KMS-11 (cell line): ENCODE data around the gene ATCAY.
"Not testable (repeated sequence)": the region's sequence is repeated elsewhere in the genome, so short reads cannot be mapped to it uniquely, and the experiment has no call there.

Source experiments
- H2AFZ ChIP-seq: fragments of 200-600 bp; sonication (generic); 2 replicates; pipeline ENCODE4 v1.6.1; 2016; ENCODE audit warnings: antibody characterized with exemption, mixed run types, low read depth
- H3K27ac ChIP-seq: fragments of 200-600 bp; sonication (generic); 2 replicates; pipeline ENCODE4 v1.6.1; 2016; ENCODE audit warnings: mild to moderate bottlenecking, mixed run types
- H3K27me3 ChIP-seq: fragments of 200-600 bp; sonication (generic); 2 replicates; pipeline ENCODE4 v1.6.1; 2017; ENCODE audit warnings: mild to moderate bottlenecking, low read depth, mixed run types, moderate library complexity; ENCODE audit not compliant: insufficient read depth
- H3K36me3 ChIP-seq: fragments of 200-600 bp; sonication (generic); 2 replicates; pipeline ENCODE4 v1.6.1; 2017; ENCODE audit warnings: mild to moderate bottlenecking, mixed run types; ENCODE audit not compliant: insufficient read depth
- H3K4me1 ChIP-seq: fragments of 200-600 bp; sonication (generic); 2 replicates; pipeline ENCODE4 v1.6.1; 2016; ENCODE audit warnings: mild to moderate bottlenecking, low read depth, mixed run types; ENCODE audit not compliant: poor library complexity, severe bottlenecking
- H3K4me2 ChIP-seq: fragments of 200-600 bp; sonication (generic); 2 replicates; pipeline ENCODE4 v1.7.0; 2016; ENCODE audit warnings: mild to moderate bottlenecking, mixed run types
- H3K4me3 ChIP-seq: fragments of 200-600 bp; sonication (generic); IDR thresholded peaks from 2 replicates; pipeline ENCODE4 v1.6.1; 2017; ENCODE audit warnings: low read depth, low read length, mixed read lengths; ENCODE audit not compliant: insufficient read depth
- H3K79me2 ChIP-seq: fragments of 200-600 bp; sonication (generic); 2 replicates; pipeline ENCODE4 v1.6.1; 2016; ENCODE audit warnings: low read depth, mixed run types; ENCODE audit not compliant: insufficient read depth
- H3K9ac ChIP-seq: fragments of 200-600 bp; sonication (generic); 2 replicates; pipeline ENCODE4 v1.6.1; 2016; ENCODE audit warnings: mild to moderate bottlenecking, mixed run types
- H4K20me1 ChIP-seq: fragments of 200-600 bp; sonication (generic); 2 replicates; pipeline ENCODE4 v1.6.1; 2016; ENCODE audit warnings: mild to moderate bottlenecking, mixed run types; ENCODE audit not compliant: insufficient read depth
- TF ChIP-seq, protein P1 (sequence below): fragments of 200-600 bp; sonication (generic); conservative IDR thresholded peaks from 2 replicates; pipeline ENCODE4 v1.6.1; 2017; ENCODE audit warnings: low read depth, mild to moderate bottlenecking, antibody characterized with exemption, low read length, moderate library complexity, mixed read lengths

ATCAY gene

DNA sequence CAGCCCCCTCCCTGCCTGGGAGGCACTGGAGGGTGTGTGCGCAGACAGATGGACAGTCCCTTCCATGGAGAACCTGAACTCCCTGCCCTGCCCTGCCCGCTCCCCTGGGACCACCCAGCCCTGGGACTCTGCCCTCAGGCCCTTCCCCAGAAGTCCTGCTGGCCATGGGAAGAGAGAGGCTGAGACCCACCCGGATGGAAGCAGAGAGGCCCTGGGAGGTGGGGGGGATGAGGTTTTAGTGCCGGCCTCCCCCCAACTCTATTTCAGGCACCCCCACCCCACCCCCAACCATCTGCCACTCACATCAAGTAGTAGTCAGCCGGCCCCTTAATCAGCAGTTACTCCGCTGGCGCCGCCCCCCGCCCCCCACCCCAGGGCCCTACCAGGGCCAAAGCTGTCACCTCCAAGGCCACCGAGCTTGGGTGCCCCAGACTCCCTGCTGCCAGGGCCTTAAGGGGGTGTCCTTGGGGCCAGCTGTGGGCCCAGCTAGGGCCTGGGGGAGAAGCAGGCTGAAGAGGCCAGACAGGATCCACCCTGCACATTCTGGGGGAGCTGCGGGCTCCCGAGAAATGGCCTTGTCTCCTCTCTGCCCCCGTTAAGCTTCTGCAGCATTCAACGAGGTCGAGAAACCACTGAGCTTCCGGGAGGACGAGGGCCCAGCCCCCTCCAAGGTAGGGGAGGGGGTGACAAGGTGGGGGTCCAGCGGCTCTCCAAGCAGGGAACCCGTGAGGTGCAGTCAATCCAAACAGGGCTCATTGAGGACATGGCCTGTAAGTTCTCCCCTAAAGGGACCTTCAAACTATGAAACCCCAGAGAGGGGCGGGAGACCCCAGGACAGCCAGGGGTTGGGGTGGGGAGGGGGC lies 69.7 kb downstream of the ATCAY start:
- H3K4me3 ChIP-seq: no peak overlapping the region
- H3K4me2 ChIP-seq: no peak overlapping the region

DNA sequence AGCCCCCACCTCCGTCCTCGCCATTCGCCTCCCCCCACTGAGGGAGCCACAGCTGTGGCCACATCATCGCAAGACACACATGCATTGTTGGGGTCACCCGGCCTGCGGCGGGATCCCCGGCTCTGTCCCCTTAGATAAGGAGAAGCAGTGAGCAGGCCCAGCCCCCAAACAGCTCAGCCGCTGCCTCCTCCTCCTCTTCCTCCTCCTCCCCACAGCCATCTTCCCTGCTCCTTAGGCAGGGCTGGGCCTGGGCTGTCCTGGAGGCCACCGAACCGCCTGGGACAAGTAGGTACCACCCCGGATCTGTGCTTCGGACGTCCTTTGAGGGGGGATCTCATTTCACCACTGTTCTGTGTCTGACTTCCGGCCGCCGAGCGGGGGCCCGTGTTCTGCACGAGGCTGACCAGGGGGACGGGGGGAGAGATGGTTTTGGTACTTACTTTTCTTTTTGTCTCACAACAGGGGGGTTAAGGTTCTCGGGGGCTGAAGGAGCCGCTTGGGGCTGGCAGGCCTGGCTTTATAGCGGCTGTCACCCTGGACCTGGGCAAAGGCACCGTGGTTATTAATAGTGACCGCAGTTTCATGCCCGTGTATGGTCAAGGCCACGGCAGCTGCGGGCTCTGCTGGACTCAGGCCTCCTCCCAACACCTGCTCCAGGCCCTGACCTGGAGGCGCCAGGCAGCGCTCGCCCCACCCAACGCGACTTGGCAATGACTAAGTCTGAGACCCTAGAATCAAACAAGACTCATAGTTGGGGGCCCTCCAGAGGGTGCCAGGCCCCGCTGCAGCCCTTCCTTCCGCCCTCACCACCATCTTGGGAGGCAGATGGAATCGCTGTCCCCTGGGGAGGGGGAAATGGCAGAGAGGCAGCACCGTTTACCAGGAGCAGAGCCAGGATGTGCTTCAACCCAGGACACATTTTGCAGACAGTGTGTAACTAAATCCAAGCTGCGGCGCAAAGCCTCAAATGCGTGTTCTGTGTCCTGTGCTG lies 70.7 kb downstream of the ATCAY start:
- no peak overlapping the region for H3K4me3 ChIP-seq
- H3K27ac ChIP-seq: no peak overlapping the region
- no peak overlapping the region for H2AFZ ChIP-seq
- no peak overlapping the region for H3K9ac ChIP-seq
- TF ChIP-seq, protein P1, sequence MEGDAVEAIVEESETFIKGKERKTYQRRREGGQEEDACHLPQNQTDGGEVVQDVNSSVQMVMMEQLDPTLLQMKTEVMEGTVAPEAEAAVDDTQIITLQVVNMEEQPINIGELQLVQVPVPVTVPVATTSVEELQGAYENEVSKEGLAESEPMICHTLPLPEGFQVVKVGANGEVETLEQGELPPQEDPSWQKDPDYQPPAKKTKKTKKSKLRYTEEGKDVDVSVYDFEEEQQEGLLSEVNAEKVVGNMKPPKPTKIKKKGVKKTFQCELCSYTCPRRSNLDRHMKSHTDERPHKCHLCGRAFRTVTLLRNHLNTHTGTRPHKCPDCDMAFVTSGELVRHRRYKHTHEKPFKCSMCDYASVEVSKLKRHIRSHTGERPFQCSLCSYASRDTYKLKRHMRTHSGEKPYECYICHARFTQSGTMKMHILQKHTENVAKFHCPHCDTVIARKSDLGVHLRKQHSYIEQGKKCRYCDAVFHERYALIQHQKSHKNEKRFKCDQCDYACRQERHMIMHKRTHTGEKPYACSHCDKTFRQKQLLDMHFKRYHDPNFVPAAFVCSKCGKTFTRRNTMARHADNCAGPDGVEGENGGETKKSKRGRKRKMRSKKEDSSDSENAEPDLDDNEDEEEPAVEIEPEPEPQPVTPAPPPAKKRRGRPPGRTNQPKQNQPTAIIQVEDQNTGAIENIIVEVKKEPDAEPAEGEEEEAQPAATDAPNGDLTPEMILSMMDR: no peak
- peaks cover 37% of the 10 kb centered on the region for H3K27me3 ChIP-seq
- no peaks in the 10 kb centered on the region for H3K79me2 ChIP-seq
- H3K4me2 ChIP-seq: no peak overlapping the region
- H3K4me1 ChIP-seq: no peaks in the 10 kb centered on the region
- no peaks in the 10 kb centered on the region for H3K36me3 ChIP-seq
- no peaks in the 10 kb centered on the region for H4K20me1 ChIP-seq

More for the DNA sequence above, 69.7 kb downstream of the ATCAY start:
- H3K27me3 ChIP-seq: peaks cover 45% of the 10 kb centered on the region
- no peak overlapping the region for H3K27ac ChIP-seq
- no peaks in the 10 kb centered on the region for H3K4me1 ChIP-seq
- H3K79me2 ChIP-seq: no peaks in the 10 kb centered on the region
- H2AFZ ChIP-seq: no peak overlapping the region
- TF ChIP-seq, protein P1: no peak
- no peak overlapping the region for H3K9ac ChIP-seq
- no peaks in the 10 kb centered on the region for H3K36me3 ChIP-seq
- no peaks in the 10 kb centered on the region for H4K20me1 ChIP-seq

DNA sequence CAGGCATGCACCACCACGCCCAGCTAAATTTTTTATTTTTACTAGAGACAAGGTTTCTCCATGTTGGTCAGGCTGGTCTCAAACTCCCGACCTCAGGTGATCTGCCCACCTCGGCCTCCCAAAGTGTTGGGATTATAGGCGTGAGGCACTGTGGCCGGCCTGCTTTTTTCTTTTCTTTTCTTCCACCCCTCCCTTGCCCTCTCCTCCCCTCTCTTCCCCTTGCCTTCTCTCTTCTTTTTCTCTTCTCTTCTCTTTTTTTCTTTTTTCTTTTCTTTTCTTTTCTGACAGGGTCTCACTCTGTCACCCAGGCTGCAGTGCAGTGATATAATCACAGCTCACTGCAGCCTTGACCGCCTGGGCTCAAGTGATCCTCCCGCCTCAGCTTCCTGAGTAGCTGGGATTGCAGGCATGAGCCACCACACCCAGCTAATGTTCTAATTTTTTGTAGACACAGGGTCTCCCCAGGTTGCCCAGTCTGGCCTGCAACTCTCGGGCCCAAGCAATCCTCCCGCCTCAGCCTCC lies 72.3 kb downstream of the ATCAY start:
- not testable (repeated sequence) for H3K36me3 ChIP-seq, H3K27ac ChIP-seq, H3K4me1 ChIP-seq, H3K4me3 ChIP-seq, H3K4me2 ChIP-seq, H4K20me1 ChIP-seq, H3K9ac ChIP-seq, H3K79me2 ChIP-seq, H2AFZ ChIP-seq
- peaks cover 24% of the 10 kb centered on the region; the same call in 1 of the 2 replicates for H3K27me3 ChIP-seq

DNA sequence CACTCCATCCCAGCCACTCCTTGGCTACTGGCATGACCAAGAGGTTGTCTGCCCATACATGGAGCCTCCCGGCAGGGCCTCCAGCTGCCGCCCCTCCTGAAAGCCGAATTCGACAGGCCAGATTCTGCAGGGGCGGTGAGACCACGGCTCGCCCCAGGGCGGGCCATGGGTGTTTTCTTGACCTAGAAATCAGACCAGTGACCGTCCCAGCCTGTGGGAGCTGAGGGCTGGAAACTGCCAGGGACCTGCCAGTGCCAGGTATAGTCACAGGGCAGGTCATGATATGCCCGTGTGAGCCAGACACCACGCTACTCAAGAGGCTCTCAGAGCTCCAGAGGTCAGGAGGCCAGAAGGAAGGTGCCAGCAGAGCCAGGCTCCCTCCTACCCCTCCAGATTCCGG lies 73.6 kb downstream of the ATCAY start:
- H3K36me3 ChIP-seq: no peaks in the 10 kb centered on the region
- H3K4me3 ChIP-seq: no peak overlapping the region
- H3K9ac ChIP-seq: no peak overlapping the region
- no peaks in the 10 kb centered on the region for H3K4me1 ChIP-seq
- H3K27me3 ChIP-seq: peaks cover 15% of the 10 kb centered on the region; the same call in 1 of the 2 replicates
- TF ChIP-seq, protein P1: no peak
- no peaks in the 10 kb centered on the region for H4K20me1 ChIP-seq
- H3K4me2 ChIP-seq: no peak overlapping the region
- H2AFZ ChIP-seq: no peak overlapping the region
- no peaks in the 10 kb centered on the region for H3K79me2 ChIP-seq
- no peak overlapping the region for H3K27ac ChIP-seq

DNA sequence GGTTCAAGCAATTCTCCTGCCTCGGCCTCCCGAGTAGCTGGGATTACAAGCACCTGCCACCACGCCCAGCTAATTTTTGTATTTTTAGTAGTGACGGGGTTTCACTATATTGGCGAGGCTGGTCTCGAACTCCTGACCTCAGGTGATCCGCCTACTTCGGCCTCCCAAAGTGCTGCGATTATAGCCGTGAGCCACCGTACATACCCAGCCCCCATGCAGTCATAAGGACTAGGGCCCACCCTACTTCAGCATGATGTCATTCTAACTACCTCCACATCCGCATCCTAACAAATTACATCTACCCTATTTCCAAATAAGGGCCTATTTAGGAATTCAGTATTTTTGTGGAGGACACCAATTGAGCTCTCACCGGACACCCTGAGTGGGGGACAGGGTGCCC lies 74.8 kb downstream of the ATCAY start:
- not testable (repeated sequence) for H3K79me2 ChIP-seq, H3K4me3 ChIP-seq, H3K27ac ChIP-seq, H3K4me2 ChIP-seq, H3K4me1 ChIP-seq, H4K20me1 ChIP-seq, H3K36me3 ChIP-seq, H2AFZ ChIP-seq, H3K9ac ChIP-seq
- H3K27me3 ChIP-seq: peaks cover 10% of the 10 kb centered on the region; the same call in 1 of the 2 replicates
